ENCODE results near the gene SNX12.
A peak's percentile ranks its signal among the peaks of the same experiment; 100 is the strongest.

Gene SNX12

GRCh38 chrX:71068044-71068918 lies at the start of gene SNX12:
SNX12 (minus strand) TSS chrX:71068334; CDS start chrX:71068306, 28 bp downstream.
- peak; percentile 81 for DNase-seq (ENCODE audit: low spot score)

GRCh38 chrX:71117358-71117757 lies 49.2 kb upstream of the SNX12 start:
- DNase-seq (ENCODE audit: low spot score): no peak

- no peak for DNase-seq (ENCODE audit: low spot score)
Measured at GRCh38 chrX:71111921-71112431, 43.8 kb upstream of the SNX12 start.

- no peak for DNase-seq (ENCODE audit: low spot score)
Measured at GRCh38 chrX:71111141-71111843, 43.2 kb upstream of the SNX12 start, which contains the start of gene IL2RG. IL2RG (minus strand) TSS chrX:71111577; CDS start chrX:71111539, 38 bp downstream.

- DNase-seq (ENCODE audit: low spot score): no peak
Measured at GRCh38 chrX:71109051-71109450, 40.9 kb upstream of the SNX12 start.

- no peak for DNase-seq (ENCODE audit: low spot score)
Measured at GRCh38 chrX:71107762-71108360, 39.7 kb upstream of the SNX12 start.

GRCh38 chrX:71107245-71107644 lies 39.1 kb upstream of the SNX12 start:
- DNase-seq (ENCODE audit: low spot score): no peak

- DNase-seq (ENCODE audit: low spot score): no peak
Measured at GRCh38 chrX:71106427-71106826, 38.3 kb upstream of the SNX12 start, which contains the start of gene CXorf65. CXorf65 (minus strand) TSS chrX:71106740; CDS start chrX:71106556, 184 bp downstream.

GRCh38 chrX:71105628-71106027 lies 37.5 kb upstream of the SNX12 start:
- no peak for DNase-seq (ENCODE audit: low spot score)

GRCh38 chrX:71103110-71103983 lies 35.2 kb upstream of the SNX12 start:
- no peak for DNase-seq (ENCODE audit: low spot score)

- no peak for DNase-seq (ENCODE audit: low spot score)
Measured at GRCh38 chrX:71102292-71102691, 34.2 kb upstream of the SNX12 start.

- DNase-seq (ENCODE audit: low spot score): no peak
Measured at GRCh38 chrX:71100581-71101505, 32.7 kb upstream of the SNX12 start.

- no peak for DNase-seq (ENCODE audit: low spot score)
Measured at GRCh38 chrX:71099736-71100135, 31.6 kb upstream of the SNX12 start.

- DNase-seq (ENCODE audit: low spot score): no peak
Measured at GRCh38 chrX:71098951-71099506, 30.9 kb upstream of the SNX12 start.

GRCh38 chrX:71098302-71098701 lies 30.2 kb upstream of the SNX12 start:
- no peak for DNase-seq (ENCODE audit: low spot score)

- DNase-seq (ENCODE audit: low spot score): no peak
Measured at GRCh38 chrX:71096760-71097032, 28.6 kb upstream of the SNX12 start.

GRCh38 chrX:71095981-71096759 lies 28.0 kb upstream of the SNX12 start:
- DNase-seq (ENCODE audit: low spot score): peak; percentile 74

GRCh38 chrX:71095555-71095980 lies 27.4 kb upstream of the SNX12 start, which contains the start of gene FOXO4:
FOXO4 (plus strand) TSS chrX:71095851; CDS start chrX:71096529, 678 bp downstream.
- peak; percentile 89 for DNase-seq (ENCODE audit: low spot score)

- DNase-seq (ENCODE audit: low spot score): no peak
Measured at GRCh38 chrX:71095033-71095432, 26.9 kb upstream of the SNX12 start.
